Fibroblast of lung (primary cell): Measurements from ENCODE around the gene NFS1. TPM values are rescaled to one million over a fixed set of nuclear protein-coding genes. Genes with fewer than 3 reads are reported as not detected.

Source experiments
- DNase-seq, 2 donors: peaks; one replicate each; pipeline versions ENCODE4 v3.0.0 to v3.0.0-alpha.2; 2010; ENCODE audit warnings: low read depth in 2 of 2
- H2AFZ ChIP-seq: 2 replicates; pipeline ENCODE4 v1.5.1; 2012; ENCODE audit warnings: low read length, control low read depth, inconsistent platforms
- H3K27ac ChIP-seq: 2 replicates; pipeline ENCODE4 v1.5.1; 2011; ENCODE audit warnings: low read length, control low read depth; ENCODE audit not compliant: insufficient read depth
- H3K27me3 ChIP-seq: 2 replicates; pipeline ENCODE4 v1.5.1; 2011; ENCODE audit warnings: mild to moderate bottlenecking, low read length; ENCODE audit not compliant: control insufficient read depth, insufficient read depth
- H3K36me3 ChIP-seq: 2 replicates; pipeline ENCODE4 v1.5.1; 2011; ENCODE audit warnings: low read length; ENCODE audit not compliant: control insufficient read depth, insufficient read depth
- H3K4me1 ChIP-seq: 2 replicates; pipeline ENCODE4 v1.5.1; 2011; ENCODE audit warnings: low read length; ENCODE audit not compliant: control insufficient read depth, insufficient read depth; ENCODE audit errors: extremely low read depth
- H3K4me2 ChIP-seq: 2 replicates; pipeline ENCODE4 v1.5.1; 2011; ENCODE audit warnings: low read length, control low read depth; ENCODE audit not compliant: insufficient read depth; ENCODE audit errors: extremely low read depth
- H3K4me3 ChIP-seq, 4 experiments: fragments of 200-600 bp in 1 of 4; sonication (generic) in 1 of 4; replicated peaks in 1 of 4; 2 replicates each; pipeline ENCODE4 v1.5.1; 2011 to 2016; ENCODE audit warnings: low read length in 4 of 4, low read depth in 3 of 4, mild to moderate bottlenecking in 3 of 4, control low read depth in 2 of 4, inconsistent platforms in 1 of 4, mixed read lengths in 1 of 4; ENCODE audit not compliant: insufficient read depth in 1 of 4; ENCODE audit errors: control extremely low read depth in 1 of 4
- H3K79me2 ChIP-seq: 2 replicates; pipeline ENCODE4 v1.5.1; 2012; ENCODE audit warnings: mild to moderate bottlenecking, low read length, inconsistent platforms; ENCODE audit not compliant: control insufficient read depth, insufficient read depth
- H3K9ac ChIP-seq: 2 replicates; pipeline ENCODE4 v1.5.1; 2011; ENCODE audit warnings: mild to moderate bottlenecking, low read length, control low read depth; ENCODE audit not compliant: insufficient read depth
- H3K9me3 ChIP-seq: 2 replicates; pipeline ENCODE4 v1.5.1; 2012; ENCODE audit warnings: low read depth, low read length; ENCODE audit not compliant: control insufficient read depth, insufficient read depth
- H4K20me1 ChIP-seq: 2 replicates; pipeline ENCODE4 v1.5.1; 2011; ENCODE audit warnings: low read length; ENCODE audit not compliant: control insufficient read depth, insufficient read depth; ENCODE audit errors: extremely low read depth
- CTCF ChIP-seq, 2 donors: IDR thresholded peaks in 1 of 2; conservative IDR thresholded peaks in 1 of 2; 1 replicate in 1 of 2; 2 replicates in 1 of 2; pipeline ENCODE4 v1.5.1; 2011 to 2012; ENCODE audit warnings: low read length in 2 of 2, control low read depth in 1 of 2, inconsistent platforms in 1 of 2, low read depth in 1 of 2, mild to moderate bottlenecking in 1 of 2
- EZH2 ChIP-seq: IDR thresholded peaks from 2 replicates; pipeline ENCODE4 v1.5.1; 2012; ENCODE audit warnings: low read length, control low read depth, mild to moderate bottlenecking; ENCODE audit errors: missing control alignments
- polyA plus RNA-seq, 2 donors: library from polyadenylated mRNA; depleted of rRNA in 1 of 2; stranded (reverse) in 1 of 2; unstranded in 1 of 2; fragments of >200 nt; gene quantifications; 2 replicates each; pipeline ENCODE4 v1.2.1, GENCODE V29; 2011 to 2012; ENCODE audit warnings: missing spikeins in 1 of 2
- total RNA-seq: library from RNA; depleted of rRNA; stranded (reverse); fragments of >200 nt; gene quantifications from 2 replicates; pipeline ENCODE4 v1.2.1, GENCODE V29; 2014

NFS1 gene
- total and polyA plus RNA-seq, 2 donors (not counting 1 experiment from before 2014, with no cell fraction given), result 31.7 to 34.7 TPM

- Histone ChIP-seq H3K4me2 (no peak overlapping the region), H3K4me3 (no peak overlapping the region), H3K27ac (no peak overlapping the region), H2AFZ (no peak overlapping the region), H3K36me3 (peaks cover 42% of the 10 kb centered on the region), H3K79me2 (peaks cover 83% of the 10 kb centered on the region), H4K20me1 (peaks cover 4% of the 10 kb centered on the region), H3K9ac (no peak overlapping the region), H3K9me3 (no peaks in the 10 kb centered on the region), H3K4me1 (peaks cover 2% of the 10 kb centered on the region), H3K27me3 (no peaks in the 10 kb centered on the region)
- no peak for DNase-seq
- TF ChIP-seq EZH2 (no peak), CTCF (conservative IDR thresholded peaks at IDR 0.05 in 1 of 2, IDR thresholded peaks at IDR 0.05 in 1 of 2; ENCODE audit: low read depth in 1 of 2, low read length in 2 of 2) (no peak)
These were observed 22.5 kb upstream of the NFS1 start for GRCh38 chr20:35721621-35722020.

GRCh38 chr20:35721219-35721618 is 22.1 kb upstream of the NFS1 start:
- no peak overlapping the region for H3K4me2 ChIP-seq
- H3K27ac ChIP-seq, result no peak overlapping the region
- TF ChIP-seq CTCF (conservative IDR thresholded peaks at IDR 0.05 in 1 of 2, IDR thresholded peaks at IDR 0.05 in 1 of 2; ENCODE audit: low read depth in 1 of 2, low read length in 2 of 2), result no peak
- TF ChIP-seq EZH2, result no peak
- H3K9me3 ChIP-seq, result no peaks in the 10 kb centered on the region
- peaks cover 2% of the 10 kb centered on the region for H3K4me1 ChIP-seq
- H2AFZ ChIP-seq, result no peak overlapping the region
- no peaks in the 10 kb centered on the region for H3K27me3 ChIP-seq
- no peak overlapping the region for H3K9ac ChIP-seq
- H3K36me3 ChIP-seq, result peaks cover 38% of the 10 kb centered on the region
- peaks cover 4% of the 10 kb centered on the region for H4K20me1 ChIP-seq
- H3K4me3 ChIP-seq, result no peak overlapping the region
- no peak for DNase-seq
- peaks cover 83% of the 10 kb centered on the region for H3K79me2 ChIP-seq

GRCh38 chr20:35720165-35721123 is 21.3 kb upstream of the NFS1 start:
- Histone ChIP-seq H2AFZ (no peak overlapping the region), H3K4me3 (no peak overlapping the region), H3K27ac (no peak overlapping the region), H3K9ac (no peak overlapping the region), H3K4me1 (peaks cover 2% of the 10 kb centered on the region), H3K4me2 (no peak overlapping the region), H3K9me3 (no peaks in the 10 kb centered on the region), H3K27me3 (no peaks in the 10 kb centered on the region), H4K20me1 (peaks cover 6% of the 10 kb centered on the region), H3K79me2 (peaks cover 82% of the 10 kb centered on the region), H3K36me3 (peaks cover 44% of the 10 kb centered on the region)
- TF ChIP-seq CTCF (conservative IDR thresholded peaks at IDR 0.05 in 1 of 2, IDR thresholded peaks at IDR 0.05 in 1 of 2; ENCODE audit: low read depth in 1 of 2, low read length in 2 of 2), result no peak
- no peak for TF ChIP-seq EZH2
- no peak for DNase-seq
